GM12878 (cell line): ENCODE data around the gene CCDC170. TPM values are rescaled to one million over a fixed set of nuclear protein-coding genes. Genes with fewer than 3 reads are reported as not detected.

Source experiments
- ATAC-seq: fragments of 200-7000 bp; cut with Tn5 transposase; 3 replicates; pipeline ENCODE4 v1.9.1; 2020; ENCODE audit warnings: mild to moderate bottlenecking, moderate library complexity
- BruUV-seq: library from RNA; stranded (reverse); fragments of 400-500 nt; replicated peaks from 2 replicates; lab custom pipeline; 2021; lab: Mats Ljungman, UMichigan
- CTCF ChIA-PET: fragments of 300-600 bp; sonication (Branson Sonifier 250); formaldehyde crosslinking; extraction: SDS; loops from one replicate; lab custom pipeline; 2021; ENCODE audit warnings: inconsistent platforms; lab: Yijun Ruan, JAX
- POLR2A ChIA-PET: fragments of 350-600 bp; formaldehyde crosslinking; extraction: SDS; loops from one replicate; lab custom pipeline; 2021; ENCODE audit warnings: inconsistent platforms; lab: Charles Lee
- RAD21 ChIA-PET: fragments of 300-600 bp; sonication (Branson Sonifier 250); formaldehyde crosslinking; loops from one replicate; lab custom pipeline; 2023; ENCODE audit warnings: antibody characterized with exemption; ENCODE audit not compliant: unreplicated experiment; lab: Charles Lee
- SMC1A ChIA-PET: fragments of 300-600 bp; sonication (Branson Sonifier 250); formaldehyde crosslinking; loops from one replicate; lab custom pipeline; 2023; ENCODE audit not compliant: unreplicated experiment, uncharacterized antibody; lab: Charles Lee
- DNase-seq: peaks from one replicate; pipeline ENCODE4 v3.0.0-alpha.2; 2011; ENCODE audit warnings: low read depth, low spot score
- FAIRE-seq: peaks from 3 replicates; lab custom pipeline; 2011; peaks lifted over from hg19 to GRCh38; lab: Jason Lieb, UNC
- H2AFZ ChIP-seq: 2 replicates; pipeline ENCODE4 v1.6.0; 2011; ENCODE audit warnings: low read depth, low read length, control low read depth; ENCODE audit not compliant: control insufficient read depth
- H3K27ac ChIP-seq: 2 replicates; pipeline ENCODE4 v1.5.1; 2011; ENCODE audit warnings: control low read depth; ENCODE audit not compliant: control insufficient read depth, insufficient read depth
- H3K27me3 ChIP-seq, 2 experiments: replicated peaks in 1 of 2; 2 replicates each; pipeline versions ENCODE4 v1.6.0 to v1.6.1; 2011; ENCODE audit warnings: low read length in 1 of 2; ENCODE audit not compliant: control insufficient read depth in 2 of 2, insufficient read depth in 2 of 2
- H3K36me3 ChIP-seq, 2 experiments: 2 replicates each; pipeline ENCODE4 v1.5.1; 2011; ENCODE audit warnings: low read length in 1 of 2; ENCODE audit not compliant: control insufficient read depth in 2 of 2, insufficient read depth in 2 of 2
- H3K4me1 ChIP-seq: 2 replicates; pipeline ENCODE4 v1.6.1; 2011; ENCODE audit warnings: mild to moderate bottlenecking, low read length, moderate library complexity, mixed read lengths; ENCODE audit not compliant: control insufficient read depth, insufficient read depth
- H3K4me2 ChIP-seq: 2 replicates; pipeline ENCODE4 v1.6.0; 2011; ENCODE audit warnings: control low read depth; ENCODE audit not compliant: control insufficient read depth, insufficient read depth
- H3K4me3 ChIP-seq: fragments of 200-600 bp; sonication (generic); 2 replicates; pipeline ENCODE4 v1.5.1; 2016
- H3K79me2 ChIP-seq: 2 replicates; pipeline ENCODE4 v1.6.0; 2011; ENCODE audit warnings: low read length; ENCODE audit not compliant: control insufficient read depth, insufficient read depth
- H3K9ac ChIP-seq: 2 replicates; pipeline ENCODE4 v1.8.0; 2011; ENCODE audit warnings: low read length, control low read depth, mixed read lengths; ENCODE audit not compliant: control insufficient read depth, insufficient read depth
- H3K9me3 ChIP-seq: replicated peaks from 3 replicates; pipeline ENCODE4 v1.5.1; 2011; ENCODE audit warnings: mild to moderate bottlenecking, low read length; ENCODE audit not compliant: control insufficient read depth, insufficient read depth
- H4K20me1 ChIP-seq: 2 replicates; pipeline ENCODE4 v1.6.0; 2011; ENCODE audit not compliant: control insufficient read depth, insufficient read depth
- SMARCA5 ChIP-seq: fragments of 450-650 bp; IDR thresholded peaks from 2 replicates; pipeline ENCODE4 v1.6.1; 2017; ENCODE audit warnings: mild to moderate bottlenecking
- SMC3 ChIP-seq: IDR thresholded peaks from 2 replicates; pipeline ENCODE4 v1.6.1; 2011; ENCODE audit warnings: low read length, improper control_type of control experiment, borderline replicate concordance
- SREBF1 ChIP-seq: IDR thresholded peaks from 2 replicates; pipeline ENCODE4 v1.6.1; 2012; ENCODE audit warnings: mild to moderate bottlenecking, low read length
- ZBTB11 ChIP-seq: fragments of 450-650 bp; formaldehyde crosslinking; IDR thresholded peaks from 2 replicates; pipeline ENCODE4 v1.5.0; 2022; ENCODE audit warnings: mild to moderate bottlenecking, missing genetic modification characterization
- WGBS: methylation state at CpG from one replicate; pipeline ENCODE4 v1.1.6; 2016; ENCODE audit warnings: low lambda C conversion rate; ENCODE audit not compliant: insufficient replicate concordance, insufficient coverage; ENCODE audit errors: missing lambda C conversion rate; 5-methylcytosine and 5-hydroxymethylcytosine counted together
- in situ Hi-C: fragments of 300-500 bp; cut with MboI; formaldehyde crosslinking; loops from 9 replicates; pipeline ENCODE4 v1.14.3; 2018; ENCODE audit warnings: mixed read lengths
- intact Hi-C: fragments of 100-400 bp; cut with micrococcal nuclease; formaldehyde crosslinking; loops from one replicate; pipeline ENCODE4 v1.14.2; 2022; ENCODE audit not compliant: unreplicated experiment
- polyA plus RNA-seq, 11 experiments: library from polyadenylated mRNA; depleted of rRNA in 4 of 11; unstranded in 6 of 11; stranded (reverse) in 5 of 11; fragments of >200 nt; fragmentation: Nextera tagmentation in 4 of 11; fragmentation: Illumina TruSeq in 1 of 11; extraction: Ambion mirVana in 4 of 11; extraction: Trizol in 1 of 11; gene quantifications; 1 replicate in 1 of 11; 2 replicates in 10 of 11; pipeline versions ENCODE4 v1.2.1 to v1.2.3, GENCODE V29; 2011 to 2016; ENCODE audit warnings: inconsistent platforms in 2 of 11, missing spikeins in 2 of 11, low read depth in 1 of 11
- total RNA-seq, 4 experiments: library from RNA; depleted of rRNA in 3 of 4; stranded (reverse); fragments of >200 nt in 3 of 4; fragmentation: Illumina TruSeq in 1 of 4; extraction: Trizol in 1 of 4; gene quantifications; 2 replicates each; pipeline versions ENCODE4 v1.2.1 to v1.2.3, GENCODE V29; 2013 to 2021
- TF ChIP-seq, protein P1 (sequence below): fragments of 450-650 bp; IDR thresholded peaks from 2 replicates; pipeline ENCODE4 v1.6.1; 2016; ENCODE audit warnings: mild to moderate bottlenecking, moderate library complexity, borderline replicate concordance
- TF ChIP-seq, protein P2 (sequence below): fragments of 150-350 bp; IDR thresholded peaks from 2 replicates; pipeline ENCODE4 v1.6.1; 2014; ENCODE audit warnings: mild to moderate bottlenecking, low read depth, low read length

CCDC170 gene
- total and polyA plus RNA-seq, 10 of the 15 experiments (the other 5 are each of a cell fraction or from before 2014, with no cell fraction given): not detected

DNA sequence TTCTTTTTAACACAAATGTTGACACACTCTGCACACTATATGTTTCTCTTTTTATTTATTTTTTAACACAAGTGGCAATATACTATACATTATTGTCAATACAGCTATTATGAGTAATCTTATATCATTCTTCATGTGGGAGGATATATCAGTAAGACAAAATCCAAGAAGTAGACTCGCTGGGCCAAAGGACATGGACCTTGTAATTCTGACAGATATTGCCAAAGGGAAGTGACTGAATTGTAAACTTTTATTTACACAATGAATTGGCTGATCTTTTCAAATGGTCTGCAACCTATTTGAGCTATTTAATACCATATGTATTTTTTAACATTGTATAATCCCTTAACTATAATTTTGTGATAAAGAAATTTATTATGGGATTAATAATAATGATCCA lies 56.0 kb downstream of the CCDC170 start:
- CTCF ChIA-PET: no interaction called here
- RAD21 ChIA-PET: no interaction called here
- no peak overlapping the region for H3K4me2 ChIP-seq
- H3K4me3 ChIP-seq: no peak overlapping the region
- no peak overlapping the region for H2AFZ ChIP-seq
- no peak overlapping the region for H3K9ac ChIP-seq
- H3K9me3 ChIP-seq: no peaks in the 10 kb centered on the region; the same call in 2 of the 3 replicates
- 0% methylated on average over 1 of the region's 1 CpG for WGBS
- no peaks in the 10 kb centered on the region for H3K4me1 ChIP-seq
- H3K27me3 ChIP-seq: no peaks in the 10 kb centered on the region
- H3K27ac ChIP-seq: no peak overlapping the region
- no peak for FAIRE-seq
- in situ Hi-C loops: no loop called here
- H3K79me2 ChIP-seq: no peaks in the 10 kb centered on the region
- no peak for ATAC-seq
- BruUV-seq: no TSS peak
- SMC1A ChIA-PET: no interaction called here
- intact Hi-C loops: no loop called here
- H3K36me3 ChIP-seq: no peaks in the 10 kb centered on the region
- POLR2A ChIA-PET: no interaction called here
- H4K20me1 ChIP-seq: no peaks in the 10 kb centered on the region
- no peak for DNase-seq
- TF ChIP-seq, protein P1, sequence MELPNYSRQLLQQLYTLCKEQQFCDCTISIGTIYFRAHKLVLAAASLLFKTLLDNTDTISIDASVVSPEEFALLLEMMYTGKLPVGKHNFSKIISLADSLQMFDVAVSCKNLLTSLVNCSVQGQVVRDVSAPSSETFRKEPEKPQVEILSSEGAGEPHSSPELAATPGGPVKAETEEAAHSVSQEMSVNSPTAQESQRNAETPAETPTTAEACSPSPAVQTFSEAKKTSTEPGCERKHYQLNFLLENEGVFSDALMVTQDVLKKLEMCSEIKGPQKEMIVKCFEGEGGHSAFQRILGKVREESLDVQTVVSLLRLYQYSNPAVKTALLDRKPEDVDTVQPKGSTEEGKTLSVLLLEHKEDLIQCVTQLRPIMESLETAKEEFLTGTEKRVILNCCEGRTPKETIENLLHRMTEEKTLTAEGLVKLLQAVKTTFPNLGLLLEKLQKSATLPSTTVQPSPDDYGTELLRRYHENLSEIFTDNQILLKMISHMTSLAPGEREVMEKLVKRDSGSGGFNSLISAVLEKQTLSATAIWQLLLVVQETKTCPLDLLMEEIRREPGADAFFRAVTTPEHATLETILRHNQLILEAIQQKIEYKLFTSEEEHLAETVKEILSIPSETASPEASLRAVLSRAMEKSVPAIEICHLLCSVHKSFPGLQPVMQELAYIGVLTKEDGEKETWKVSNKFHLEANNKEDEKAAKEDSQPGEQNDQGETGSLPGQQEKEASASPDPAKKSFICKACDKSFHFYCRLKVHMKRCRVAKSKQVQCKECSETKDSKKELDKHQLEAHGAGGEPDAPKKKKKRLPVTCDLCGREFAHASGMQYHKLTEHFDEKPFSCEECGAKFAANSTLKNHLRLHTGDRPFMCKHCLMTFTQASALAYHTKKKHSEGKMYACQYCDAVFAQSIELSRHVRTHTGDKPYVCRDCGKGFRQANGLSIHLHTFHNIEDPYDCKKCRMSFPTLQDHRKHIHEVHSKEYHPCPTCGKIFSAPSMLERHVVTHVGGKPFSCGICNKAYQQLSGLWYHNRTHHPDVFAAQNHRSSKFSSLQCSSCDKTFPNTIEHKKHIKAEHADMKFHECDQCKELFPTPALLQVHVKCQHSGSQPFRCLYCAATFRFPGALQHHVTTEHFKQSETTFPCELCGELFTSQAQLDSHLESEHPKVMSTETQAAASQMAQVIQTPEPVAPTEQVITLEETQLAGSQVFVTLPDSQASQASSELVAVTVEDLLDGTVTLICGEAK: no peak
- TF ChIP-seq ZBTB11 (CRISPR knock-in tag): no peak
- TF ChIP-seq SREBF1: no peak
- TF ChIP-seq, protein P2, sequence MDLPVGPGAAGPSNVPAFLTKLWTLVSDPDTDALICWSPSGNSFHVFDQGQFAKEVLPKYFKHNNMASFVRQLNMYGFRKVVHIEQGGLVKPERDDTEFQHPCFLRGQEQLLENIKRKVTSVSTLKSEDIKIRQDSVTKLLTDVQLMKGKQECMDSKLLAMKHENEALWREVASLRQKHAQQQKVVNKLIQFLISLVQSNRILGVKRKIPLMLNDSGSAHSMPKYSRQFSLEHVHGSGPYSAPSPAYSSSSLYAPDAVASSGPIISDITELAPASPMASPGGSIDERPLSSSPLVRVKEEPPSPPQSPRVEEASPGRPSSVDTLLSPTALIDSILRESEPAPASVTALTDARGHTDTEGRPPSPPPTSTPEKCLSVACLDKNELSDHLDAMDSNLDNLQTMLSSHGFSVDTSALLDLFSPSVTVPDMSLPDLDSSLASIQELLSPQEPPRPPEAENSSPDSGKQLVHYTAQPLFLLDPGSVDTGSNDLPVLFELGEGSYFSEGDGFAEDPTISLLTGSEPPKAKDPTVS: no peak
- TF ChIP-seq SMC3: no peak
- no peak for TF ChIP-seq SMARCA5
